Cardiac septum (tissue), 1 donor: ENCODE measurements around the gene ACOT6. TPM values are rescaled to one million over a fixed set of nuclear protein-coding genes. Genes with fewer than 3 reads are reported as not detected.
"Not testable (repeated sequence)": the region's sequence is repeated elsewhere in the genome, so short reads cannot be mapped to it uniquely, and the experiment has no call there.

ENCODE experiments used
- DNase-seq: peaks from one replicate; pipeline ENCODE4 v3.0.0-alpha.2; 2020; ENCODE audit warnings: low spot score
- intact Hi-C: fragments of 100-400 bp; cut with DNase I; formaldehyde crosslinking; loops from one replicate; pipeline ENCODE4 v1.14.0; 2022
- long read RNA-seq: library from polyadenylated mRNA; unstranded; transcript quantifications from one replicate; pipeline ENCODE4 v2.0.0, GENCODE V29; 2021
- total RNA-seq: library from RNA; stranded (reverse); fragmentation: NEBNext Ultra II Directional; extraction: Animal tissue kit (Norgen Biotek cat#: 25700); gene quantifications from one replicate; pipeline ENCODE4 v1.2.1, GENCODE V29; 2021
- donor health status: DM: no; HTN: no; CAD: no.

The ACOT6 gene
- not detected for total RNA-seq
- long read RNA-seq, partial matches to known transcripts, result 0 of 2 reads
- long read RNA-seq, other reads (novel, unspliced or antisense), result 2 of 2 reads

DNA sequence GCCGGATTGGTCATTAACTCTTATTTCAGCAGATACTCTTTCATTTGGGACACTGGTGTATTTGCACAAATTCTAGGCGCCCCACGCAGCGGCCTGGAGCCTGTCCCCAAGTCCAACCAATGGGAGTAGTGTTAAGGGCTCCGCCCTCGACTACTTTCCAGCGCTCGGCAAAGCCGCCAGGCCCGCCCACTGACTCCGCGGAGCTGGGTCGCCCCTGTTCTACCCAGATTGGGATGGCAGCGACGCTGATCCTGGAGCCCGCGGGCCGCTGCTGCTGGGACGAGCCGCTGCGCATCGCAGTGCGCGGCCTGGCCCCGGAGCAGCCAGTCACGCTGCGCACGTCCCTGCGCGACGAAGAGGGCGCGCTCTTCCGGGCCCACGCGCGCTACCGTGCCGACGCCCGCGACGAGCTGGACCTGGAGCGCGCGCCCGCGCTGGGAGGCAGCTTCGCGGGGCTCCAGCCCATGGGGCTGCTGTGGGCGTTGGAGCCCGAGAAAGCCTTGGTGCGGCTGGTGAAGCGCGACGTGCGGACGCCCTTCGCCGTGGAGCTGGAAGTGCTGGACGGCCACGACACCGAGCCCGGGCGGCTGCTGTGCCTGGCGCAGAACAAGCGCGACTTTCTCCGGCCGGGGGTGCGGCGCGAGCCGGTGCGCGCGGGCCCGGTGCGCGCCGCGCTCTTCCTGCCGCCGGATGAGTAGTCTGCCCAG lies at the start of gene ACOT6:
Gene ACOT6, plus strand, starts transcription at position 179 of the 707 bp plus-strand sequence. Its CDS starts 55 bp downstream, at position 234.
- intact Hi-C loops, result no loop called here
- DNase-seq, result peak; percentile 82

DNA sequence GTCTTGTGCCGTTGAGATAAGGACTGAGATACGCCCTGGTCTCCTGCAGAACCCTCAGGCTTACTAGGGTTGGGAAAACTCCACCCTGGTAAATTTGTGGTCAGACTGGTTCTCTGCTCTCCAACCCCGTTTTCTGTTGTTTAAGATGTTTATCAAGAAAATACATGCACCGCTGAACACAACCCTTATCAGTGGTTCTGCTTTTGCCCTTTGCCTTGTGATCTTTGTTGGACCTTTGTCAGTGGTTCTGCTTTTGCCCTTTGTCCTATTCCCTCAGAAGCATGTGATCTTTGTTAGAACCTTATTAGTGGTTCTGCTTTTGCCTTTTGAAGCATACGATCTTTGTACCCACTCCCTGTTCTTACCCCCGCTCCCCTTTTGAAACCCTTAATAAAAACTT lies 49.6 kb upstream of the ACOT6 start:
- intact Hi-C loops, result loop anchor here (10.0 kb wide), 1 partner anchor 58 kb away; no protein-coding TSS in a partner anchor
- DNase-seq, result not testable (repeated sequence)

DNA sequence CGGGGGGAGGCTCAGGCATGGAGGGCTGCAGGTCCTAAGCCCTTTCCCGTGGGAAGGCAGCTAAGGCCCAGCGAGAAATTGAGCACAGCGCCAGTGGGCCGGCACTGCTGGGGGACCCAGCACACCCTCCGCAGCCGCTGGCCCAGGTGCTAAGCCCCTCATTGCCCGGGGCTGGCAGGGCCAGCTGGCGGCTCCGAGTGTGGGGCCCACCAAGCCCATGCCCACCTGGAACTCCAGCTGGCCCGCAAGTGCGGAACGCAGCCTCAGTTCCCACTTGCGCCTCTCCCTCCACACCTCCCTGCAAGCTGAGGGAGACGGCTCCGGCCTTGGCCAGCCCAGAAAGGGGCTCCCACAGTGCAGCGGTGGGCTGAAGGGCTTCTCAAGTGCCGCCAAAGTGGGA lies 45.9 kb upstream of the ACOT6 start:
- intact Hi-C loops, result loop anchor here (10.0 kb wide), 1 partner anchor 62 kb away; no protein-coding TSS in a partner anchor
- not testable (repeated sequence) for DNase-seq

DNA sequence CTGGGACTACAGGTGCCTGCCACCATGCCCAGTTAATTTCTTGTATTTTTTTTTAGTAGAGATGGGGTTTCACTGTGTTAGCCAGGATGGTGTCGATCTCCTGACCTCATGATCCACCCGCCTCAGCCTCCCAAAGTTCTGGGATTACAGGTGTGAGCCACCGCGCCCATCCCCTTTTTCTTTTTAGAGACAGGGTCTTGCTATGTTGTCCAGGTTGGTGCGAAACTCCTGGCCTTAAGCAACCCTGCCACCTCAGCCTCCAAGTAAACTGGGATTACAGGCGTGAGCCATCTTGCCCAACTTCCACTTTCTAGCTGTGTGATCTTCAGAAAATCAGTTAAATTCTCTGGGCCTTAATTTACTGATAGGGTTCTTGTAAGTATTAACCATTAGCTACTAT lies 45.4 kb upstream of the ACOT6 start:
- DNase-seq, result not testable (repeated sequence)
- intact Hi-C loops, result loop anchor here (10.0 kb wide), 1 partner anchor 62 kb away; no protein-coding TSS in a partner anchor

GRCh38 chr14:73567358-73567757 lies 45.0 kb upstream of the ACOT6 start:
- DNase-seq, result no peak
- intact Hi-C loops, result loop anchor here (10.0 kb wide), 1 partner anchor 63 kb away; no protein-coding TSS in a partner anchor

- DNase-seq, result no peak
- intact Hi-C loops, result loop anchor here (10.0 kb wide), 1 partner anchor 63 kb away; no protein-coding TSS in a partner anchor
These were observed 44.1 kb upstream of the ACOT6 start for GRCh38 chr14:73567951-73568885.

DNA sequence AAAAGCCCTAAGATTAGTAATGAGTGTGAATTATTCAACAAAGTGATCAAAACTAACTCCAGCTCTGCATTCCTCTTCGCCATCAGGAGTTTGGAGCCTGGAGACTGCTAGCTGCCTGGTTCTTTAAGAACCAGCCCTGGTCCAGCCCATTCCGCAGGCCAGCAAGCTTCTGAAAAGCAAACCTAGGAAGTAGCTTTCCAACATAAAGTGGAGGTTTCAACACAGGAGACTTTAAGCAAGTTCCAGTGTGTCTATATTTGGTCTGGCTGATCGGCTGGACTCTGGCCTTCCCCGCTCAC lies 43.5 kb upstream of the ACOT6 start:
- not testable (repeated sequence) for DNase-seq
- intact Hi-C loops, result loop anchor here (10.0 kb wide), 1 partner anchor 64 kb away; no protein-coding TSS in a partner anchor

DNA sequence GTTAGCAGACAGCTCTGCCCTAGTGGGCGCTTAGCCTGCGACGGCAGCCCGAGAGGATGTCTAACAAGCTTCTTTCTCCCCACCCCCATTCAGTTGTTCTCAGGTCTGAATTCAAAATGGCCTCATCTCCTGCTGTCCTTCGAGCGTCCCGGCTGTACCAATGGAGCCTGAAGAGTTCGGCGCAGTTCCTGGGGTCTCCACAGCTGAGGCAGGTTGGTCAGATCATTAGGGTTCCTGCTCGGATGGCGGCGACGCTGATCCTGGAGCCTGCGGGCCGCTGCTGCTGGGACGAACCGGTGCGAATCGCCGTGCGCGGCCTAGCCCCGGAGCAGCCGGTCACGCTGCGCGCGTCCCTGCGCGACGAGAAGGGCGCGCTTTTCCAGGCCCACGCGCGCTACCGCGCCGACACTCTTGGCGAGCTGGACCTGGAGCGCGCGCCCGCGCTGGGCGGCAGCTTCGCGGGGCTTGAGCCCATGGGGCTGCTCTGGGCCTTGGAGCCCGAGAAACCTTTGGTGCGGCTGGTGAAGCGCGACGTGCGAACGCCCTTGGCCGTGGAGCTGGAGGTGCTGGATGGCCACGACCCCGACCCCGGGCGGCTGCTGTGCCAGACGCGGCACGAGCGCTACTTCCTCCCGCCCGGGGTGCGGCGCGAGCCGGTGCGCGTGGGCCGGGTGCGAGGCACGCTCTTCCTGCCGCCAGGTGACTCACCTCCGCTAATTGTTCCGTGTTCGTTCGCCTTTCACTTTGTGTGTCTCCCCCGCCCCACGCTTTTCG lies 42.9 kb upstream of the ACOT6 start, which contains the start of gene ACOT2:
Gene ACOT2, plus strand, starts transcription at position 29 of the 774 bp plus-strand sequence. Its CDS starts 28 bp downstream, at position 57.
- intact Hi-C loops, result loop anchor here (10.0 kb wide), 1 partner anchor 65 kb away; no protein-coding TSS in a partner anchor

GRCh38 chr14:73570913-73571312 lies 41.4 kb upstream of the ACOT6 start:
- DNase-seq, intact Hi-C loops: not testable (repeated sequence)

More for the DNA sequence above, 42.9 kb upstream of the ACOT6 start, which contains the start of gene ACOT2:
- peak; percentile 91 for DNase-seq

- intact Hi-C loops, DNase-seq: not testable (repeated sequence)
These were observed 39.3 kb upstream of the ACOT6 start for GRCh38 chr14:73573034-73573433.

DNA sequence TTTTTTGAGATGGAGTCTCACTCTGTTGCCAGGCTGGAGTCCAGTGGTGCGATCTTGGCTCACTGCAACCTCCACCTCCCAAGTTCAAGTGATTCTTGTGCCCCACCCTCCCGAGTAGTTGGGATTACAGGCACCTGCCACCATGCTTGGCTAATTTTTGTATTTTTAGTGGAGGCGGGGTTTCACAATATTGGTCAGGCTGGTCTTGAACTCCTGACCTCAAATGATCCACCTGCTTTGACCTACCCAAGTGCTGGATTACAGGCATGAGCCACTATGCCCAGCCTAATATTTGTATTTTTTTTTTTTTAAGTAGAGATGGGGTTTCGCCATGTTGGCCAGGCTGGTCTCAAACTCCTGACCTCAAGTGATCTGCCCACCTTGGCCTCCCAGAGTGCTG lies 38.6 kb upstream of the ACOT6 start:
- intact Hi-C loops, DNase-seq: not testable (repeated sequence)

- DNase-seq, intact Hi-C loops: not testable (repeated sequence)
These were observed 38.1 kb upstream of the ACOT6 start for GRCh38 chr14:73574251-73574650.

DNA sequence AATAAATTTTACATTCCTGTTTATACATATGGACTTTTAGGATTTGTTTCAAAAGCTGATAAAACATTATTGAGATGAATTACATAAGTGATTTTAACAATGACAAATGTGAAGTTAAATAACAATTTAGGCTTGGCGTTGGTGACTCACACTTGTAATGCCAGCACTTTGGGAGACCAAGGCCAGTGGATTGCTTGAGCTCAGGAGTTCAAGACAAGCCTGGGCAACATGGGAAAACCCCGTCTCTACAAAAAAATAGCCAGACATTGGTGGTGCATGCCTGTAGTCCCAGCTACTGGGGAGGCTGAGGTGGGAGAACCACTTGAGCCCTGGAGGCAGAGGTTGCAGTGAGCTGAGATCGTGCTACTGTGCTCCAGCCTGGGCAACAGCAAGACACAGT lies 35.9 kb upstream of the ACOT6 start:
- intact Hi-C loops, result no loop called here
- no peak for DNase-seq

DNA sequence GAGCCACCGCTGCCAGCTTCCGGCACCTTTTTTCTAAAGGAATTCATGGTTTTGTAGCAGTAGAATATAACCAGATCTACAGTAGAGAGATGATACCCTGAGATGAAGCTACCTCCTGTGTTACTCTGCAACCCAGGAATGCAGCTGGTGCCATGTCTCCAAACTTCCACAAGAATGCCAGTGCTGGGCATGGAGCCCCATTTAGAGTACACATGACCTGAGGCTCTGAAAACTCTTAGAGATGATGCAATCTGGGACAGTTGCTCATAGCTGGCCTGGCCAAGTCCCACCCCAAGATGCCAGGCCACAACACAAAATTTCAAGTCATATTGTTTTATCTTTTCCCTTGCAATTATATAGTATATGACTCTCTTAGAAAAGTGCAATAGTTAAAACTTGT lies 35.1 kb upstream of the ACOT6 start:
- DNase-seq, intact Hi-C loops: not testable (repeated sequence)

- DNase-seq, intact Hi-C loops: not testable (repeated sequence)
These were observed 30.0 kb upstream of the ACOT6 start for GRCh38 chr14:73582102-73582979.

DNA sequence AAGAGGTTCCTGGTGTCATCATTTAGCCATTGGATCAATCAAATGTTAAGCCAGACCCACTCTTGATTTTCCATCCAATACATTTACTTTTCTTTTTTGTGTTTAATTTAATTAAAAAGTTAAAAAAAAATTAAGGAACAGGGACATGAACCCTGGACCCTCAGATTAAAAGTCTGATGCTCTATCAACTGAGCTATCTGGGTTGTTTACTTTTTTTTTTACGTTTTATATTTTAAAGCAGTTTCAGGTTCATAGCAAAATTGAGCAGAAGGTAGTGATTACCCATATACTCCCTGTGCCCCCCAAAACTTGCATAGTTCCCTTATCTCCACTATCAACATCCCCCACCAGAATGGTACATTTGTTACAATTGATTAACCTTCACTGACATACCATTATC lies 23.6 kb upstream of the ACOT6 start:
- DNase-seq, result no peak
- intact Hi-C loops, result no loop called here

GRCh38 chr14:73589116-73589515 lies 23.2 kb upstream of the ACOT6 start:
- no peak for DNase-seq
- intact Hi-C loops, result no loop called here

GRCh38 chr14:73590673-73591004 lies 21.7 kb upstream of the ACOT6 start:
- DNase-seq, intact Hi-C loops: not testable (repeated sequence)
